ENCODE measurements around the gene CTBP2.

The CTBP2 gene

DNA sequence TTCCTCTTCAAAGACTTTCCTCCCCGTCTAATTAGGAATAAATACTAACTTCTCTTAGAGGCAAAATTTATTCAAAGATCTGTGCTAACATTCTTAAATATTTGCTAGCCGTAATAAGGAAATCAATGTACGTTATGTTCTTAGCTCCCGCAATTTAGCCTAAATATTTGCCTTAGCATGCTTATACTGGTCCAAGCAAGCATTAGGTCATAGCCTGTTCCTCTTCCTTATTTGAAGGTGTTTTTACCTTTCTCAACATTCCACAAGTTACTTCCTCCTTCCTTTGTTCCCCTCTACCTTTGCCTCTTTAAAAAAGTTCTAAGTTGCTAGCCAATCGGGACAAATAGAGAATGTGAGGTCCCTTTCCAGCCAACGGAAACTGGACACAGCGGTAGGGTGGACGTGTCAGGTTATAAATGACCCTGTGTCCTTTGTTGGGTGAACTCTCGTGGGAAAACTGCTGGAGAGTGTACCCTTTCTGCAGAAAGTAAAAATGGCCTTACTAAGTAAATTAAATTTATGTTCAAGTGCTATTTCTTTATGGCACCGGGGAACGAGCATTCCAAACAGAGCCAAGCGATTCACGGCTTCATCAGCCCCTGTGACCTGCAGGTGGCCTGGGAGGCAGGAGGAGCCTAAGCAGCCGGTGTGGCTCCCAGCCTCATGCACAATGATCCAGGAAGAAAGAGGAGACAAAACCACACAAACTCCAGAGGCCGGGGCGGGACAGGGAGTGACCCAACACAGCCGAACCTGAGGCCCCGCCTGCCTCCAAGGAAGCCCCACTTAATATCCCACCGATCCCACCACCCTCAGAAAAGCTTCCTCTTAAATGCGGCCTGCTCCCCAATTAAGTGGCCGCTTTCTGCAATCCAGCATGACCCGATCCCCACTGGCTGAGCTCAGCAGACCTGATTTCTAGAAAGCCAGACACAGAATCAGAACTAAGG is 151.4 kb downstream of the CTBP2 start:
- DNase-seq (ENCODE audit: low read depth): no peak

- no peak for DNase-seq (ENCODE audit: low read depth)
Measured at GRCh38 chr10:125007436-125007835, 152.9 kb downstream of the CTBP2 start.

DNA sequence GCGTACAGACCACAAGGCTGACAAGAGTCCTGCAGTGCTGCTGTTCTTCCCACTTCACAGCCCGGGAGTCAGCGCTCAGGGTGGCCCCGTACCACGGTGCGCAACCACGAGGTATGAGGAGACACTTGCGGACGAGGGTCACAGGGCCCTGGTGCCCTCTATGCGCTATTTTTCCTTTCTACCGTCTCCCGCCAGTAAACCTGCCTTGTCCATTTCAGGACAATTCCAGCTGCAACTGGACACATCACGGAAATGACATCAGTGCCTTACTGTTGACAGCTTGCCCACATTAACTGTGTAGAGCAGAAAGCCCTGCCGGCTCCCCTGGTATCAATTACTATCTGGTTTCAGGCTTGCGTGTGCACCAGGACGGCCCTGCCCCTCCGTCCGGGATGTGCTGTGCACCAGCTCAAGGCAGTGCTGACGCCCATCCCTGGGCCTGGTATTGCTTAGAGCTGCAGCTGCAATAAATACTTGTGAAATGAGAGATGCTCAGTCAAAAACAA is 153.4 kb downstream of the CTBP2 start:
- DNase-seq (ENCODE audit: low read depth): no peak

- DNase-seq (ENCODE audit: low read depth): no peak
Measured at GRCh38 chr10:125006188-125006680, 154.1 kb downstream of the CTBP2 start.

DNA sequence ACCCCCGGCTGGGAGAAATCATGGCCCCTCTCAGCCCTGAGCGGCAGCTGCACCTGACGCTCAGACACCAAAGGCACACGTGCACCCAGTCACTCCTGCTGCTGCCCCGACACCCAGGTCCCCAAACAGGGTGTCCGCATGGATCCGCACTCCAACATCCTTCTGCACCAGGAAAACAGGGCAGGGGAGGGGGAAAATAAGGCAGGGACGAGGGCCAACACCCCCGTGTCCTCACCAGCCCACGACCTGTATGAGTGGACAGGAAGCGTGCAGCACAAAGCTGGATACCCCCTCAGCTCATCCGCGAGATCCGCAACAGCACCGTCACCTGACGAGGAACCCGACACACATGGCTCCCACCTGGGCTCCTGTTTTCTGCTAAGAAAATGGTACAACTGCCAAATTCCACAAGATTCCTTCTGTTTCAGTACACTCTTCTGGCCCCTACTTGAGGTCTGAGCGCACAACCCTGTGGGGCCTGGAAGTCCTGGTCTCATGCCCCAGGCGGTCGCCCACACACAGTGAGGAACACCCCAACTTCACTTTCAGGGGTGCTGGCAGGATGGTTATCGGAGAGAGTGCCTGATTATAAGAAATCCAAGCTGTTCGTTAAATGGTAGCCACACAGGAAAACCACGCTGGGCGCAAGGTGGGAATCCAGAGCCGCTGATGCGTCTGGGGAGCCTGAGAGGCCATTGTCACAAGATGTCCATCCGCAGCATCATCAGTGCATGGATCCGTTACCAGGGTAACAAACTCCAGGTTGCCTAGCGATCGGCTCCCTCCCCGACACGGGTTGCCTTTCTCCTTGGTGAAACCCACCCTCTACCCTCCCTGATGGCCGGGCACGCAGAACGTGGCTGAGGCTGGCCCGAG is 154.8 kb downstream of the CTBP2 start:
- DNase-seq (ENCODE audit: low read depth): no peak

DNA sequence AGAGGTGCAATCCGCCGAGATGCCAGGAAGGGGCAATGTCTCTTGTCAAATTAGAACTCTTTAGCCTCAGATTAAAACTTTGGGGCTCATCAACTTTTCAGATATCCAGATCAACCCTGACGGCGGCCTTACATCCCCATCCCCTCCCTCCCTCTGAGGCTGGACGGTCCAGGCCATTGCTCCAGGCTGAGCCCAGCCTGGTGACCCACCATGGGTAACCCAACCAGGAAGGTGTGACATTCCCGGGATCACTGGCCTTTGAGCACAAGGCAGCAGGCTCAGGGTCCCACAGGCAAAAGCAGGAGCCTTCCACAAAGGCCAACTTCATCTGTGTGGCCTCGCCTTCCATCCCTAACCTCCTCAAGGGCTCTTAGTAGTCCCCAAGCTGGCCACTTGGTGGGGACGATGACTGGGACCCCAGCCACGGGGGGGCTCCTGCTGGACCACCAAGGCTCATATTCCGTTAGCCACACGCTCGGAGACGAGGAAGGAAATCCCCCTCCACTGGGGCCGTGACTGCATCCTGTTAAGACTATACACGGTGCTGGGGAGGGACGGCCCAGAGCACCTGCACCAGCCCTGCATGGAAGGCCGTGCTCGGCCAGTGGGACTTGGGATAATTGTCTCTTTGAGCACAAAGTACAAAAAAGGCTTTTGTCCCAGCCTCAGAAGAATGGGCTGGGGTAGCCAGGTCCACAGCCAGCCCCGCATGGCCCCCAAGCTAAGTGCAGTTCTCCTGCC is 155.6 kb downstream of the CTBP2 start:
- no peak for DNase-seq (ENCODE audit: low read depth)

DNA sequence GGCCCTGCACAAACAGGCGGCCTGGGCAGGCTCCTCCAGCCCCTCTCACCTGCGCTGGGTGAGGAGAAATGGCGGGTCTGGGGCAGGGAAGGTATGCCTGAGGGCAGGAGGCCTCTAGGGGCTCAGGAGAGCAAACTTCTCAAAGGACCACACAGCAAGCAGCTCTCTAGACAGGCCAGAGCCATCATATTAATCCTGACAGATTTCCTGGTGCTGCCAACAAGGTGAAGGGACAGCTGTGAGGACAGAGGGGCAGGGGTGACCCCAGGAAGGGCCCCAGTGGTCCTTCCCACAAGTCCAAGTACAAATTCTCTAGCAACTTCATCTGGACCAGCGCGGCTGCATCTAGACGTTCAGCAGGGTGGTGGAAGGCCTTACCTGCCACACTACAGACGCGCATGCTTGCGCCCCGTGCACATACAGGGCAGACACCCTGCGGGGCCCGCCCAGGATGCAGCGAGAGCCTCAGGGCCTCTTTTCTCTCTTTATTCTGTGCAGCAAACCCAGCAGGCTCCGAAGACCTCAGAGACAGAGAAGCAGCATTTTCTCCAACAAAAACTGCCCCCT is 156.4 kb downstream of the CTBP2 start:
- DNase-seq (ENCODE audit: low read depth): no peak

- DNase-seq (ENCODE audit: low read depth): no peak
Measured at GRCh38 chr10:125003146-125003900, 157.0 kb downstream of the CTBP2 start.

- no peak for DNase-seq (ENCODE audit: low read depth)
Measured at GRCh38 chr10:125002423-125003145, 157.8 kb downstream of the CTBP2 start.

- DNase-seq (ENCODE audit: low read depth): no peak
Measured at GRCh38 chr10:125002047-125002422, 158.3 kb downstream of the CTBP2 start.

DNA sequence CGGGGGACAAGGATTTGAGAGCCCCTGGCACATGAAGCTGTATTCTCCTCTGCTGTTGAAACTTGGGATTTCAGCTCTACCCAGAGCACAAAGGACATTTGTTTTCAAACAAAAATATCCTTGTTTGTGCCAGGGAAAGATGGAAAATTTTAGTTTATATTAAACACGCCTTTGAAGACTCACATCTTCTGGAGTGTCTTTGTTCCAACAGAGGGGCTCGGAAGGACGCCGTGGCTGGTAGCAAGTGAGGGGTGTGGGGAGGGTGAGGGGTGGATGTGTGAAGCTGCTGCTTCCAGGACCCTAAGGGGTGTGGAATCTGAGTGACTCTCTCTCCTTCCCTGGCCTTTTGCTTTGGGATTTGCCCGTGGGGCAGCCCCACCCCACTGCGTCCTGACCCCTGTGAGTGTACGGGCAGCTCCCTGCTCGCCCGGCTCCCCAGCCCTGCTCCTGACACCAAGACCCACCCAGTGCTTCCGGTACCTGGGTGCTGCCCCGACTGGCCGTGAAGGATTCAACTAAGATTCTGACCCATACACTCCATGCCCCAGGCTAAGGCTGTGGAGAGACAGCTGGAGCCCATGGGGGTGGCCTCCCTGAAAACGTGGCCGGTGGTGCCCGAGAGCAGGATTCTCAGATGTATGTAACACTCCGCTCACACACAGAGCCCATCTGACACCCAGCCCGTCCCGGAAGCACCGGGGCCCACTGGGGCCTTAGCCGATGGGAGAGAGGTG is 158.9 kb downstream of the CTBP2 start:
- DNase-seq (ENCODE audit: low read depth): no peak

GRCh38 chr10:125000366-125001312 is 159.7 kb downstream of the CTBP2 start:
- no peak for DNase-seq (ENCODE audit: low read depth)

- no peak for DNase-seq (ENCODE audit: low read depth)
Measured at GRCh38 chr10:124999433-125000365, 160.7 kb downstream of the CTBP2 start.

DNA sequence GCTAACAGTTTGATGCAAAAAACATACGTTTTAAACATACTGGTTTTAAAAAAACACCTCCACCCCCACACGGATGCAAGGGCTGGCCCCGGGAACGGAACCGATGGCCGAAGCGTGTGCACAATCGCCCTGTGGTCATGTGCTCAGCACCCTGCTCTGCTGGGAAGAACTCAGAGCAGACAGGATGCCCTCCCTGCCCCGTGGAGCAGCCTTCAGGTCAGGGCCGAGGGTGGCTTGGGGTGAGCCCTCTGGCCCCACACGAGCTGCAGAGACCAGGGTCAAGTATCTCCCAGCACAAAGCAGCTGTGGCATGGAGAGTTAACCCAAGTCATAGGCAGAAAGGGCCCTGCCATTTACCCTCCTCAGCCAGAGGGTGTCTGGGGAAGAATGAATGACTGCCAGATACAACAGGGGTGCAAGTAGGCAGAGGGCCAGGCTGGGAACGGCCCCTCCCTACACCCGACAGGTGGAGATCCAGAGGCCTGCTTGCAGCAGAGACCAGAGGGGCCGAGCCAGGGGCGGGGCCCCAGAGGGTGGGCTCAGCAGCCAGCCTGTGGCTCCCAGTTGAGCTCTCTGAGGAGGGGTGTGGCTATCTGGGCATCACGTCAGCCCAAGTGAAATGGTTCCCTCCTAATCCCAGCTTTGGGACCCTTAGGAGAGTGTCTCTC is 161.6 kb downstream of the CTBP2 start:
- DNase-seq (ENCODE audit: low read depth): no peak

DNA sequence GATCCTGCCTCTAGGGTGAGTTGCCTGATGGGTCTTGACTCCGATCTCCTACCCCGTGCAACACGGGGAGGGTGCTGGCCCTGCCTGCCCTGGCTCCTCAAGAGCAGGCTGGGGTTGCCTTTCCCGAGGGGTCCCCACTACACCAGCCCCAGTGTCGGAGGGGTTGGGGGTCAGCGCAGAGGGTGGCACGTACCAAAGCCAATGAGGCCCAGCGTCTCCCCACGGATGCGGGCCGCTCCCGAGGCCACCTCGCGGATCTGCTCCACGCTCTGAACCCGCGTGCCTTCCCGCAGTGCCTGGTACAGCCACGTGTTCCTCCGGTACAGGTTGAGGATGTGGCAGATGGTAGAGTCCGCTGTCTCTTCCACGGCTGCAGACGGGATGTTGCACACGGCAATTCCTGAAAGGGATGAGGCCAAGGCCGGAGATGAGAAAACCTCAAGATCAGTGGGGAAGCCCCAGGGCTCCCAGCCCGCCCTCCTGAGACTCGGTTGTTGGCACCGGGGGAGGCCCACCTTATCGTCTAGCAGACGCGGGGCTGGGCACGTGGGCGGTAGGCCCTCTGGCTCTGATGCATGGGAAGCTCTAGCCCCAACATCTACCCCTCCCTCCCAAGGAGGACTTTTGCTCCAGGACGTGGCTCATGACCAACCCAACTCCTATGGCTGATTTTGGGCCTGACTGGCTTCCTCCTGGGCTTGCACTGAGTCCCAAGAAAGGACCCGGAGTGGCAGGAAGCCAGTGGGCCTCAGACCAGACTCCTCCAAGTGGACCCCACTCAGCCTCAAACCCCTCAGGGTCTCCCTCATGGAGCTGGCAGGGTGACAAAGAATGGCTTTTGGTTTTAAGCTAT is 162.4 kb downstream of the CTBP2 start:
- DNase-seq (ENCODE audit: low read depth): no peak

DNA sequence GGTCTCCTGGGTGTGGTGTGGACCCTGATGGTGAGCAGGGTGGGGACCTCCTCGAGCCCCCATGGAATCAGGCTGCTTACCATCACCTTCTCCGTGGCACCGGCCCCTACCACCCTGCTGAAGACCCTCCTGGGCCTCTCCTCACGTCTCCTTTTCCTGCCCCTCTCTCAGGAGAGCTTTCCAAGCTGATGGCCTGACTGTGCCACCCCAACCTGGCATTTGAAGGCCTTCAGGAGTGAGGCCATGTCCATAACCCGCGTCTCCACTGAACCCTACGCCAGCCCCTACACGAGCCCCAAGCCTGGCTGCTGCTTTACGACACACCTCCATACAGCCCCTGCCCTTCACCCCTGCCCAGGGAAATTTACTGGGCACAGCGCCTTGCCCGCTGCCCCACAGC is 163.1 kb downstream of the CTBP2 start:
- DNase-seq (ENCODE audit: low read depth): no peak
